Peyer's patch (tissue), 4 donors: ENCODE data around the gene HS3ST5.

Experiments used
- CTCF ChIP-seq, 6 experiments: fragments of 450-650 bp in 4 of 6; fragments of 200-600 bp in 2 of 6; sonication (generic) in 1 of 6; IDR thresholded peaks; one replicate each; pipeline ENCODE4 v1.5.1; 2017 to 2019; ENCODE audit warnings: antibody characterized with exemption in 6 of 6, mild to moderate bottlenecking in 3 of 6, moderate library complexity in 1 of 6
- POLR2A ChIP-seq, 2 donors: fragments of 450-650 bp; IDR thresholded peaks; one replicate each; pipeline ENCODE4 v1.5.1; 2017; ENCODE audit warnings: antibody characterized with exemption in 2 of 2, mild to moderate bottlenecking in 2 of 2, moderate library complexity in 2 of 2

- TF ChIP-seq CTCF (IDR thresholded peaks at IDR 0.05) = no peak
- TF ChIP-seq POLR2A (IDR thresholded peaks at IDR 0.05) = no peak
Observed at GRCh38 chr6:114218437-114219340, 124.1 kb downstream of the HS3ST5 start.
